GM18526 (cell line): ENCODE measurements around the gene RAD51B.

Experiments used
- POLR2A ChIP-seq: IDR thresholded peaks from 3 replicates; pipeline ENCODE4 v1.6.1; 2011; ENCODE audit not compliant: insufficient read length; ENCODE audit errors: extremely low read depth

RAD51B gene

GRCh38 chr14:67949771-67950170 is 130.2 kb downstream of the RAD51B start:
- no peak for TF ChIP-seq POLR2A

GRCh38 chr14:67950386-67950785 is 130.8 kb downstream of the RAD51B start:
- TF ChIP-seq POLR2A, result no peak

- no peak for TF ChIP-seq POLR2A
Observed at GRCh38 chr14:67951529-67952135, 132.1 kb downstream of the RAD51B start.

GRCh38 chr14:67952381-67952780 is 132.8 kb downstream of the RAD51B start:
- TF ChIP-seq POLR2A, result no peak

- TF ChIP-seq POLR2A, result no peak
Observed at GRCh38 chr14:67952786-67953185, 133.2 kb downstream of the RAD51B start.

- no peak for TF ChIP-seq POLR2A
Observed at GRCh38 chr14:67955261-67955660, 135.7 kb downstream of the RAD51B start.

- TF ChIP-seq POLR2A, result no peak
Observed at GRCh38 chr14:67957946-67958345, 138.4 kb downstream of the RAD51B start.

- TF ChIP-seq POLR2A, result no peak
Observed at GRCh38 chr14:67961676-67962075, 142.1 kb downstream of the RAD51B start.

GRCh38 chr14:67962215-67962644 is 142.7 kb downstream of the RAD51B start:
- no peak for TF ChIP-seq POLR2A

GRCh38 chr14:67963545-67963944 is 144.0 kb downstream of the RAD51B start:
- TF ChIP-seq POLR2A, result no peak

- TF ChIP-seq POLR2A, result no peak
Observed at GRCh38 chr14:67963960-67964812, 144.6 kb downstream of the RAD51B start.

GRCh38 chr14:67965696-67966095 is 146.1 kb downstream of the RAD51B start:
- no peak for TF ChIP-seq POLR2A

GRCh38 chr14:67967206-67967605 is 147.6 kb downstream of the RAD51B start:
- no peak for TF ChIP-seq POLR2A

- TF ChIP-seq POLR2A, result no peak
Observed at GRCh38 chr14:67970923-67971322, 151.3 kb downstream of the RAD51B start.

GRCh38 chr14:67971627-67972625 is 152.3 kb downstream of the RAD51B start:
- TF ChIP-seq POLR2A, result no peak
